ENCODE measurements around the gene ZBTB45. TPM values are rescaled to one million over a fixed set of nuclear protein-coding genes. Genes with fewer than 3 reads are reported as not detected.

Gene ZBTB45
- total and polyA plus RNA-seq, 9 of the 15 experiments (the other 6 are each of a cell fraction or from before 2014, with no cell fraction given) = 0.08 to 16.1 (median 1.8) TPM

GRCh38 chr19:58475714-58476497 is 43.7 kb downstream of the ZBTB45 start, which contains the start of gene ZNF446 (continued):
- TF ChIP-seq ZNF318 (IDR thresholded peaks at IDR 0.05; ENCODE audit: borderline replicate concordance in 1 of 2, low read depth in 1 of 2) = no peak
- no peak for TF ChIP-seq ARID2 (IDR thresholded peaks at IDR 0.05)
- TF ChIP-seq MNT (conservative IDR thresholded peaks at IDR 0.05) = peak; percentile 85 to 89
- TF ChIP-seq DACH1 (IDR thresholded peaks at IDR 0.05; ENCODE audit: partially characterized antibody) = peak; percentile 82
- TF ChIP-seq GMEB1 (CRISPR knock-in tag; IDR thresholded peaks at IDR 0.05) = peak; percentile 77
- peak; percentile 91 for TF ChIP-seq MXI1 (IDR thresholded peaks at IDR 0.05; ENCODE audit: low read depth, low read length)
- peak; percentile 56; the same call in 1 of the 2 replicates for TF ChIP-seq SREBF1 (IDR thresholded peaks at IDR 0.05; ENCODE audit: borderline replicate concordance, low read depth, low read length)
- TF ChIP-seq ETV6 (IDR thresholded peaks at IDR 0.05; ENCODE audit: borderline replicate concordance in 1 of 2, low read depth in 2 of 2, low read length in 1 of 2) = 0 out of 4 replicates have a peak, but pooled peaks of 1 of the 2 experiments have one; percentile 0
- no peak for TF ChIP-seq ETV6 (CRISPR knock-in tag; IDR thresholded peaks at IDR 0.05; ENCODE audit: borderline replicate concordance)
- no peak for TF ChIP-seq BRCA1 (IDR thresholded peaks at IDR 0.05)
- no peak for TF ChIP-seq BRCA1 (CRISPR knock-in tag; IDR thresholded peaks at IDR 0.05)
- TF ChIP-seq ZNF696 (CRISPR knock-in tag; conservative IDR thresholded peaks at IDR 0.05) = no peak
- no peak; the same call in 1 of the 2 replicates for TF ChIP-seq FOSL1 (tag; conservative IDR thresholded peaks at IDR 0.05)
- no peak for TF ChIP-seq ZFP30 (CRISPR knock-in tag; IDR thresholded peaks at IDR 0.05; ENCODE audit: borderline replicate concordance)
- peak; percentile 96 for TF ChIP-seq POLR2AphosphoS2 (IDR thresholded peaks at IDR 0.05; ENCODE audit: low read length)
- no peak for TF ChIP-seq KAT2B (IDR thresholded peaks at IDR 0.05; ENCODE audit: low read depth, low read length)
- no peak for TF ChIP-seq KHSRP (IDR thresholded peaks at IDR 0.05)

Data from K562 (cell line).